Inferior parietal cortex (tissue), 1 donor: ENCODE data around the gene PITHD1.
"Not testable (repeated sequence)": the region's sequence is repeated elsewhere in the genome, so short reads cannot be mapped to it uniquely, and the experiment has no call there.

Source experiments
- DNase-seq: peaks from one replicate; pipeline ENCODE4 v3.0.0-alpha.2; 2016; ENCODE audit errors: extremely low spot score

PITHD1 gene

DNA sequence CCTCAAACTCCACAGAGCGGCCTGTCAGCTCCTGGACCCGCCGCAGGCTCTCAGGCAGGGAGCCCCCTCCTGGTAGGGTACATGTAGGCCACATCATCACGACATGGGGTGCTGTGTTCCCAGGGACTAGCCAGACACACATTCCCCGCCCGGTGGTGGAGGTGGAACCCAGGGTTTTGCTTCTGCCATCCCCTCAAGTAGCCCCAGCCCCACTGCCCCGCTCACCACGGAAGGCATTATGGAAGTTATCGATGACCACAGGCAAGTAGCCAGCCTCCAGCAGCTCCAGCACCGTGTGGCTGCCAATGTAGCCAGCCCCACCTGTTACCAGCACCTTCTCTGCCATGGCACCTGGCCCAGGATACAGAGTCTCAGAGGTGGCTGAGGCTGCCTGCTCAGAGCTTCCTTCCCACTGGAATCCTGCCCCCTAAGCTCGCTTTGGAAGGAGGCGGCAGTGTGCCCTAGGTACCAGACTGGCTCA is 20.5 kb downstream of the PITHD1 start:
- no peak for DNase-seq

- DNase-seq: no peak
These were observed 21.0 kb downstream of the PITHD1 start for GRCh38 chr1:23799255-23799569.

- no peak for DNase-seq
These were observed 21.6 kb downstream of the PITHD1 start for GRCh38 chr1:23799570-23800399.

GRCh38 chr1:23800400-23801337 is 22.5 kb downstream of the PITHD1 start, which contains the start of gene GALE:
Gene GALE, minus strand, starts transcription at chr1:23800754. Its CDS starts 1,747 bp downstream, at chr1:23799007.
- DNase-seq: peak; percentile 95

DNA sequence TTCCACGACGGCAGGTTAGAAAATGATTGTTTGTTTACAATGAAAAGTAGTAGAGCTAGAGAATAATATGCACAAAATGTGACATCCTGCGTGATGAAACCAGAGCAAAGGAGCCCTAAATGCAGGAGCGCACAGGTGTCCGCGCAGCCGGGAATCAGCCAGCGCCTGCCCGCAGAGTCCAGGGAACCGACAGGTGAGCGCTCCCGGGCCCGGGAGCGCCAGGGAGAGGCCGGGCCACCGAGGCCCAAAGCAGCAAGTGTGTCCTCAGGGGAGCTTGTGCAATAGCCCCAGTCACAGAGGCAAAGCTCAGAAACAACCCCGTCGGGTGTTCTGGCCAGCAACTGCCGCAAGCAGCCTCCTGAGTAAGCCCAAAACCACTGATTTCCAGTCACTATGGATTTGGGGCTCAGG is 23.1 kb downstream of the PITHD1 start:
- DNase-seq: no peak

- no peak for DNase-seq
These were observed 23.7 kb downstream of the PITHD1 start for GRCh38 chr1:23801876-23802275.

DNA sequence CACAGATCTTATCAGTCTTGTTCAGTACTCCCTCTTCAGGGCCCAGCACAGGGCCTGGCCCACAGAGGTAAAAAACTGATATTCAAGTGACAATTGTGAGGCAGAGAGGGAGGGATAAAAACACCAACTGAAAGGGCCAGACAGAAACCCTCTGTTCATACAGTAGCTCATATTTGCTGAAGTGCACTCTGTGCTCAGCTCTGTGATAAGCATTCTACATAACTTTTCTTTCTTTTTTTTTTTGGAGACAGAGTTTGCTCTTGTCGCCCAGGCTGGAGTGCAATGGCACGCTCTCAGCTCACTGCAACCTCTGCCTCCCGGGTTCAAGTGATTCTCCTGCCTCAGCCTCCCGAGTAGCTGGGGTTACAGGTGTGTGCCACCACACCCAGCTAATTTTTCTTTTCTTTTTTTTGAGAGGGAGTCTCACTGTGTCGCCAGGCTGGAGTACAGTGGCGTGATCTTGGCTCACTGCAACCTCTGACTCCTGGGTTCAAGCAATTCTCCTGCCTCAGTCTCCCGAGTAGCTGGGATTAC is 24.7 kb downstream of the PITHD1 start:
- not testable (repeated sequence) for DNase-seq

DNA sequence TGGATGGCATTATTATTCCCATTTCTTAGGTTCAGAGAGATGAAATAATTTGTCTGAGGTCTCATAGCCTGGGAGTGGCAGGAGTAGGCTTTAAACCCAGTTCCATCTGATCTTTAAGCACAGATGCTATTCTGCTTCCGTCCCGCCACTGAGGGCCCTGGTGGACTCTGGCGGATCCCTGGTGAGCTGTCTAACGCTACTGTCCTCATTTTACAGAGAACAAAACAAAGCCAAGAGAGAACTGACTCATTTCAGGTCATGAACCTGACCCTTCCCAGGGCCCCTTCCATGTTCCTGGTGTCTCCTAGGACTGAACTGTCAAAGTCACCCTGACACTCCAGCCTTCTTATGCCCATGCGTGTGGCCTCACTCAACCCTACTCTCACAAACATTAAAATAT is 25.5 kb downstream of the PITHD1 start:
- DNase-seq: no peak

GRCh38 chr1:23804183-23804835 is 26.1 kb downstream of the PITHD1 start:
- no peak for DNase-seq

- no peak for DNase-seq
These were observed 26.8 kb downstream of the PITHD1 start for GRCh38 chr1:23805025-23805424.

DNA sequence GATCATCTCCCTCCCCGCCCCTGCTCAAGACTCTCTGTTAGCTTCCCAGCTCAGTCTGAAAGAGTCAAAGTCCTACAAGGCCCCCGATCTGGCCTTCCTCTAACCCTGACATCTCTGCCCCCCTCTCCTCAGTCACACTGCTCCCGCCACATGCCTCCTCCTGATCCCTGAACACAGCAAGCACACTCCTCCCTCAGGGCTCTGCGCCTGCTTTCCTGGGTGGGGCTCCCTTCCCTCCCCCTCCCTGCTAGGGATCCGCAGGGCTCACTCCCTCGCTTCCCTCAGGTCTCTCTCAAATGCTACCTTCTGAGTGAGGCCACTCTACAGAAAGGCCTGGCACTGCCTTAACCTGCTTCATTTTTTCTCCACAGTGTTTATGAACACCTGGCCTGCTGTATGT is 28.1 kb downstream of the PITHD1 start:
- DNase-seq: no peak

DNA sequence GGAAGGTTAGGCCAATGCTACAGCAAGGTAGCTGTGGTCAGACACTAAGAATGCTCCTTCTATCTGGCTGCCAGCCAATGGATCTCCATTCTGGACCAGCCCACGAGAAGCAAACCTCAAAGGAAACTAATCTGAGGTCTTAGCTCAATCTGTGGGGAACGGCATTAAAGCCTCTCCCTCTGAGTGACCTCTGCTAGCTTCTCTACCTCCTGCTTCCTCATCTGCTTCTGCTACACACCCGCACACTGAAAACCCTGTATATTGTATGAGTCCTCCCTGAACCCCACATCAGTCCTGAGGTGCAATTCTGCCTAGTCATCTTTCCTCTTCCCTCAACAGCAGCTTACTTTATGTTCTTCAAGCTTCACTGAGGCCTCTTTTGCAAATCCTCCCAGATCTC is 29.2 kb downstream of the PITHD1 start:
- DNase-seq: no peak

DNA sequence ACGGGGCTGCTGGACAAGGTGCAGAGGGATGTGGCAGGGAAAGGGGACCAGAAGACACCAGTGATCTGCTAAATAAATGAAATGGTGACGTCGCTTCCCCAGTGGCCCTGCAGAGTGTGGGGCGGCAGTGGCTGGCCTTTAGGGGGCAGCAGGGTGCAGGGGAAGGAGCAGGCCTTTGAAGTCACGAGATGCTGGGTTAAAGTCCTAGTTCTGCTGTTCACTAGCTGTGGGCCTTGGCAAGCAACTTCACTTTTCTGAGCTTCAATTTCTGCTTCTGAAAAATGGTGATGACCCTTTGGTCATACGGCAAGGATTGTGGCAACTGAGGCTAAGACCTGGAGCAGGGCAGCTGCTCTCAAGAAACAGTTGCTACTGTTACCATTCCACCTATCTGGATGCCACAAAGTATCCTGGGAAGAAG is 31.5 kb downstream of the PITHD1 start:
- peak; percentile 64 for DNase-seq

- DNase-seq: peak; percentile 49
These were observed 32.8 kb downstream of the PITHD1 start for GRCh38 chr1:23810818-23811540.

DNA sequence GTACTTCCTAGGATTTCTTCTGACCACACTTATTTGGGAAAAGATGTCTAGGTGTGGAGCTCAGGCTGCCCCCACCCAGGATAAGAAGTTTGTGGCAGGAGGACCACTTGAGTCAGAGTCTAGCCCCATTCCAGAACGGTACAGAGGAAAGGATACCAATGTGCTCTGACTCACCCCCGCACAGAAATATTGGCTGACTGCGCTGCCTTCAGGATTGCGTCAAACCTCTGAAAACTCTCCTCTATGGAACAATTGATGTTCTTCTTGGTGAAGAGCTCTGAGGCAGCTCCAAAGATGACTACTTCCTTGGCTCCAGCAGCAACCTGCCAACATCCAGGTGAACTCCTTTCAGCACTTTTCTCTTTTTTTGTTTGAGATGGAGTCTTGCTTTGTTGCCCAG is 35.8 kb downstream of the PITHD1 start:
- no peak for DNase-seq

DNA sequence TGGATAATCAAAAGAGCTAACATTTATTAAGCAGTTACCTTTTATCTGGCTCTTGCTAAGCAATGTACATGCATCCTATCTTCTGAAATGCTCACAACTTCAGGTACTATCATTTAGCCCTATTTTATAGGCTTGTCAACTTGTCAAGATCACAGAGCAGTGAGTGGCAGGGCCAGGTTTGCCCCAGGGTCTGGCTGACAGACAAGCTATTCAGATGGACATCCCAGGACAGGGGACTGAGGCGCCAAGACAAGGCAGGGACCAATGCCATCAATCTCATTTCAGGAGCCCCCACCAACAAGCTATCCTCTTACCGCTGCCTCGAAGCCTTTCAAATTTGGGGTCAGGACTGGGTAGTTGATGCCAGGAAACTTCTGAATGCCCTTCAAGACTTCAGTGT is 38.1 kb downstream of the PITHD1 start:
- DNase-seq: no peak

- DNase-seq: no peak
These were observed 38.7 kb downstream of the PITHD1 start for GRCh38 chr1:23816906-23817305.

GRCh38 chr1:23817633-23818032 is 39.4 kb downstream of the PITHD1 start:
- DNase-seq: no peak

DNA sequence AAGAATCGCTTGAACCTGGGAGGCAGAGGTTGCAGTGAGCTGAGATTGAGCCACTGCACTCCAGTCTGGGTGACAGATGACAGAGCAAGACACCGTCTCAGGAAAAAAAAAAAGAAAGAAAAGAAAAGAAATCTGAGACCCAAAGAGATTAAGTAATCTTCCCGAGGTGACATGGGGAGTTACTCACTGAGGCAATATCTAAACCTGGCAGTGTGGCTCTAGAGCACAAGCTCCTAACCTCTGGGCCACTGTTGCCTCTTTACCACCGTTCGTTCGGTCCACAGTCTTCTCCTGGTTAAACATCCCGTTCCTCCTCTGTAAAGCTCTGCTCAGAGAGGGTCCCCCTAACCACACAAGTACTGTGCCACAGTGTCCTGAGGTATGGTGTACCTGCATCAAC is 45.5 kb downstream of the PITHD1 start:
- no peak for DNase-seq

- no peak for DNase-seq
These were observed 46.5 kb downstream of the PITHD1 start for GRCh38 chr1:23824711-23825075.

DNA sequence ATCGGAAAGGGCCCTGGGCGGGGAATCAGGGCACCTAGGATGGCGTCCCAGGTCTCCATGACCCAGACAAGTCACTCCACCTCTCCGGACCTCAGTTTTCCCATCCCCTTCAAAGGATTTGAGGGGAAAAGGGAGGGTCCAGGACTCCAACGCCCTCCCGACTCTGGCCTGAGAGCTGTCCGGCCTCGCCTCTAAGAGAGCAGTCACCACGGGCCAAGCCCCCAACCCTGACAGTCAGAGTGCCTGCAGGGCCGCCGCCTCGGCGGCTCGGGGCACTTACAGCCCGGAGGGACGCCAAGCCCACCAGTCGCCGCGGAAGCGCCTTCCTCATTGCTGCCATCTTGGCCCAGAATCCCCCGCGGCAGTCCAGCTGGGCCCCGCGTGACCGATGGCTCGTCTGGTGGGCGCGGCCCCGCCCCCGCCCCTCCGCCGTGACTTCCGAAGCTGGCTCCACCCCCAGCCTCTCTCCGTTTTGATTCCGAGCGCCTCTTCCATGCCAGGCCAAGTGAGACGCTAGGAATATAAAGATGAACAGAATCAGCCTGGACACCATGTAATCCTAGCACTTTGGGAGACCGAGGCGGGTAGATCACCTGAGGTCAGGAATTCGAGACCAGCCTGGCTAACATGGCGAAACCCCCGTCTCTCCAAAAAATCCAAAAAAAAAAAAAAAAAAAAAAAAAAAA is 47.0 kb downstream of the PITHD1 start, which contains the start of gene HMGCL:
Gene HMGCL (minus strand): TSS at position 354 of the 686 bp plus-strand sequence. CDS start 14 bp downstream, at position 340.
- DNase-seq: peak; percentile 94
